K562 (cell line): ENCODE data around the gene ZNF500. TPM values are rescaled to one million over a fixed set of nuclear protein-coding genes. Genes with fewer than 3 reads are reported as not detected.

Experiments
- CBX1 ChIP-seq: sonication (generic); IDR thresholded peaks from 2 replicates; pipeline ENCODE4 v1.6.1; 2016; ENCODE audit warnings: antibody characterized with exemption, low read depth, mild to moderate bottlenecking
- CTCF ChIP-seq, 3 experiments: IDR thresholded peaks in 2 of 3; conservative IDR thresholded peaks in 1 of 3; 2 replicates each; pipeline ENCODE4 v1.5.1; 2011 to 2012; ENCODE audit warnings: low read length in 3 of 3, mild to moderate bottlenecking in 3 of 3, control low read depth in 2 of 3, improper control_type of control experiment in 1 of 3, inconsistent platforms in 1 of 3, low read depth in 1 of 3, mixed read lengths in 1 of 3, moderate library complexity in 1 of 3; ENCODE audit not compliant: insufficient read depth in 2 of 3
- ESRRA ChIP-seq: fragments of 450-650 bp; IDR thresholded peaks from 2 replicates; pipeline ENCODE4 v1.6.1; 2014; ENCODE audit warnings: low read depth, mild to moderate bottlenecking, moderate library complexity, borderline replicate concordance
- FOXP1 ChIP-seq: sonication (generic); formaldehyde crosslinking; IDR thresholded peaks from 2 replicates; pipeline ENCODE4 v1.8.0; 2022; ENCODE audit warnings: mild to moderate bottlenecking, missing genetic modification reagents
- GABPA ChIP-seq: fragments of 200-800 bp; sonication (Bioruptor generic); conservative IDR thresholded peaks from 2 replicates; pipeline ENCODE4 v1.6.1; 2016; ENCODE audit warnings: low read depth, missing genetic modification characterization, missing compliant biosample characterization
- HNRNPLL ChIP-seq: fragments of 200-400 bp; formaldehyde crosslinking; IDR thresholded peaks from 2 replicates; pipeline ENCODE4 v1.6.1; 2017; ENCODE audit warnings: low read length, low read depth, mild to moderate bottlenecking; ENCODE audit not compliant: poor library complexity, severe bottlenecking
- KAT7 ChIP-seq: sonication (generic); formaldehyde crosslinking; IDR thresholded peaks from 2 replicates; pipeline ENCODE4 v1.8.0; 2022; ENCODE audit warnings: missing genetic modification reagents, mild to moderate bottlenecking, borderline replicate concordance
- LEF1 ChIP-seq: fragments of 450-650 bp; IDR thresholded peaks from 2 replicates; pipeline ENCODE4 v1.6.1; 2016; ENCODE audit warnings: mild to moderate bottlenecking
- MLLT1 ChIP-seq, 2 experiments: fragments of 450-650 bp; IDR thresholded peaks; 2 replicates each; pipeline ENCODE4 v1.6.1; 2016
- NR4A1 ChIP-seq, 2 experiments: fragments of 250-450 bp in 1 of 2; fragments of 450-650 bp in 1 of 2; sonication (Bioruptor Pico) in 1 of 2; IDR thresholded peaks; 2 replicates each; pipeline versions ENCODE4 v1.4.0 to v1.6.1; 2016 to 2020; ENCODE audit warnings: mild to moderate bottlenecking in 2 of 2, missing compliant biosample characterization in 1 of 2, missing genetic modification characterization in 1 of 2, moderate library complexity in 1 of 2
- PHB ChIP-seq: fragments of 250-450 bp; sonication (Bioruptor Pico); IDR thresholded peaks from 2 replicates; pipeline ENCODE4 v1.5.0; 2021
- RAD21 ChIP-seq, 2 experiments: fragments of 250-450 bp in 1 of 2; fragments of 450-650 bp in 1 of 2; sonication (Bioruptor Pico) in 1 of 2; formaldehyde crosslinking in 1 of 2; IDR thresholded peaks in 1 of 2; conservative IDR thresholded peaks in 1 of 2; 2 replicates each; pipeline versions ENCODE4 v1.4.0 to v1.8.0; 2020 to 2022; ENCODE audit warnings: mild to moderate bottlenecking in 2 of 2, moderate library complexity in 1 of 2
- SIX5 ChIP-seq, 2 experiments: IDR thresholded peaks; 2 replicates each; pipeline ENCODE4 v1.6.1; 2011; ENCODE audit warnings: low read length in 2 of 2, borderline replicate concordance in 1 of 2, low read depth in 1 of 2, mild to moderate bottlenecking in 1 of 2, moderate library complexity in 1 of 2; ENCODE audit not compliant: insufficient read depth in 1 of 2
- ZEB2 ChIP-seq: fragments of 450-650 bp; IDR thresholded peaks from 2 replicates; pipeline ENCODE4 v1.6.1; 2016
- ZNF3 ChIP-seq: fragments of 250-450 bp; sonication (Bioruptor Pico); IDR thresholded peaks from 2 replicates; pipeline ENCODE4 v1.5.0; 2021; ENCODE audit warnings: mild to moderate bottlenecking, moderate library complexity
- ZNF76 ChIP-seq: fragments of 250-450 bp; sonication (Bioruptor Pico); IDR thresholded peaks from 2 replicates; pipeline ENCODE4 v1.4.0; 2020; ENCODE audit warnings: mild to moderate bottlenecking, moderate library complexity, borderline replicate concordance
- ZNF785 ChIP-seq: fragments of 250-450 bp; sonication (Bioruptor Pico); IDR thresholded peaks from 2 replicates; pipeline ENCODE4 v1.4.0; 2020; ENCODE audit warnings: mild to moderate bottlenecking
- polyA plus RNA-seq, 8 experiments: library from polyadenylated mRNA; depleted of rRNA in 4 of 8; stranded (reverse) in 5 of 8; unstranded in 3 of 8; fragments of >200 nt; fragmentation: Nextera tagmentation in 2 of 8; fragmentation: Illumina TruSeq in 1 of 8; extraction: Ambion mirVana in 2 of 8; extraction: Trizol in 1 of 8; gene quantifications; 2 replicates each; pipeline versions ENCODE4 v1.2.1 to v1.2.3, GENCODE V29; 2011 to 2014; ENCODE audit warnings: inconsistent platforms in 1 of 8, missing spikeins in 1 of 8
- total RNA-seq, 7 experiments: library from RNA; depleted of rRNA in 6 of 7; stranded (reverse); fragments of >200 nt in 6 of 7; fragmentation: Illumina TruSeq in 2 of 7; extraction: Trizol in 2 of 7; gene quantifications; 2 replicates each; pipeline versions ENCODE4 v1.2.1 to v1.2.3, GENCODE V29; 2011 to 2021; ENCODE audit warnings: low replicate concordance in 1 of 7
- TF ChIP-seq, protein P1 (sequence below): sonication (generic); formaldehyde crosslinking; IDR thresholded peaks from 2 replicates; pipeline ENCODE4 v1.8.0; 2022; ENCODE audit warnings: mild to moderate bottlenecking, missing genetic modification reagents

Gene ZNF500
- total and polyA plus RNA-seq, 9 of the 15 experiments (the other 6 are each of a cell fraction or from before 2014, with no cell fraction given) = 0.80 to 20.8 (median 5.3) TPM

GRCh38 chr16:4766875-4767628 lies at the start of gene ZNF500 (continued):
- TF ChIP-seq ZNF76 (CRISPR knock-in tag) (peak; percentile 77; the same call in 1 of the 2 replicates), ZNF3 (CRISPR knock-in tag) (no peak), MLLT1 (IDR thresholded peaks at IDR 0.05) (peak in 1 of 2 experiments; percentile 84; a peak in 1 of 4 replicates), RAD21 (CRISPR knock-in tag; conservative IDR thresholded peaks at IDR 0.05 in 1 of 2, IDR thresholded peaks at IDR 0.05 in 1 of 2) (no peak), ESRRA (peak; percentile 97), LEF1 (no peak), CBX1 (no peak), GABPA (tag) (0 out of 2 replicates have a peak, but pooled peaks have one; percentile 12), CTCF (IDR thresholded peaks at IDR 0.05 in 2 of 3, conservative IDR thresholded peaks at IDR 0.05 in 1 of 3; ENCODE audit: insufficient read depth in 2 of 3, low read depth in 1 of 3, low read length in 3 of 3) (no peak), SIX5 (IDR thresholded peaks at IDR 0.05; ENCODE audit: borderline replicate concordance in 1 of 2, insufficient read depth in 1 of 2, low read depth in 1 of 2, low read length in 2 of 2) (peak; percentile 85), NR4A1 (CRISPR knock-in tag; IDR thresholded peaks at IDR 0.05) (no peak), NR4A1 (tag; IDR thresholded peaks at IDR 0.05) (no peak), HNRNPLL (peak; percentile 31), ZNF785 (CRISPR knock-in tag) (no peak), ZEB2 (0 out of 2 replicates have a peak, but pooled peaks have one; percentile 32), FOXP1 (CRISPR knock-in tag) (peak; percentile 80; the same call in 1 of the 2 replicates), PHB (CRISPR knock-in tag) (no peak), KAT7 (CRISPR knock-in tag) (0 out of 2 replicates have a peak, but pooled peaks have one; percentile 33)
- TF ChIP-seq, protein P1, sequence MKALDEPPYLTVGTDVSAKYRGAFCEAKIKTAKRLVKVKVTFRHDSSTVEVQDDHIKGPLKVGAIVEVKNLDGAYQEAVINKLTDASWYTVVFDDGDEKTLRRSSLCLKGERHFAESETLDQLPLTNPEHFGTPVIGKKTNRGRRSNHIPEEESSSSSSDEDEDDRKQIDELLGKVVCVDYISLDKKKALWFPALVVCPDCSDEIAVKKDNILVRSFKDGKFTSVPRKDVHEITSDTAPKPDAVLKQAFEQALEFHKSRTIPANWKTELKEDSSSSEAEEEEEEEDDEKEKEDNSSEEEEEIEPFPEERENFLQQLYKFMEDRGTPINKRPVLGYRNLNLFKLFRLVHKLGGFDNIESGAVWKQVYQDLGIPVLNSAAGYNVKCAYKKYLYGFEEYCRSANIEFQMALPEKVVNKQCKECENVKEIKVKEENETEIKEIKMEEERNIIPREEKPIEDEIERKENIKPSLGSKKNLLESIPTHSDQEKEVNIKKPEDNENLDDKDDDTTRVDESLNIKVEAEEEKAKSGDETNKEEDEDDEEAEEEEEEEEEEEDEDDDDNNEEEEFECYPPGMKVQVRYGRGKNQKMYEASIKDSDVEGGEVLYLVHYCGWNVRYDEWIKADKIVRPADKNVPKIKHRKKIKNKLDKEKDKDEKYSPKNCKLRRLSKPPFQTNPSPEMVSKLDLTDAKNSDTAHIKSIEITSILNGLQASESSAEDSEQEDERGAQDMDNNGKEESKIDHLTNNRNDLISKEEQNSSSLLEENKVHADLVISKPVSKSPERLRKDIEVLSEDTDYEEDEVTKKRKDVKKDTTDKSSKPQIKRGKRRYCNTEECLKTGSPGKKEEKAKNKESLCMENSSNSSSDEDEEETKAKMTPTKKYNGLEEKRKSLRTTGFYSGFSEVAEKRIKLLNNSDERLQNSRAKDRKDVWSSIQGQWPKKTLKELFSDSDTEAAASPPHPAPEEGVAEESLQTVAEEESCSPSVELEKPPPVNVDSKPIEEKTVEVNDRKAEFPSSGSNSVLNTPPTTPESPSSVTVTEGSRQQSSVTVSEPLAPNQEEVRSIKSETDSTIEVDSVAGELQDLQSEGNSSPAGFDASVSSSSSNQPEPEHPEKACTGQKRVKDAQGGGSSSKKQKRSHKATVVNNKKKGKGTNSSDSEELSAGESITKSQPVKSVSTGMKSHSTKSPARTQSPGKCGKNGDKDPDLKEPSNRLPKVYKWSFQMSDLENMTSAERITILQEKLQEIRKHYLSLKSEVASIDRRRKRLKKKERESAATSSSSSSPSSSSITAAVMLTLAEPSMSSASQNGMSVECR = peak; percentile 59; the same call in 1 of the 2 replicates
